Activated CD8-positive, alpha-beta memory T cell treated with anti-CD3 and anti-CD28 coated beads, Interleukin-2, amount 10 ng/mL, durations not matched to agents 7 days and 5 days (primary cell): ENCODE measurements around the gene KNL1. TPM values are rescaled to one million over a fixed set of nuclear protein-coding genes. Genes with fewer than 3 reads are reported as not detected.

Source experiments
- ATAC-seq: fragments of 150-1000 bp; cut with Tn5 transposase; one replicate; pipeline ENCODE4 v1.10.0; 2021; ENCODE audit warnings: moderate library complexity
- CTCF ChIA-PET: fragments of 350-600 bp; sonication (Branson Sonifier 250); formaldehyde crosslinking; loops from one replicate; lab custom pipeline; 2021; ENCODE audit warnings: antibody characterized with exemption; lab: Charles Lee
- DNase-seq: peaks from one replicate; pipeline ENCODE4 v3.0.0-alpha.2; 2020
- H3K27ac Mint-ChIP-seq: one replicate; pipeline ENCODE4 v1.8.0; 2021; ENCODE audit warnings: mild to moderate bottlenecking, mixed read lengths
- H3K27me3 Mint-ChIP-seq: one replicate; pipeline ENCODE4 v1.8.0; 2021; ENCODE audit warnings: mixed read lengths
- H3K36me3 Mint-ChIP-seq: one replicate; pipeline ENCODE4 v1.8.0; 2021; ENCODE audit warnings: mild to moderate bottlenecking, mixed read lengths
- H3K4me1 Mint-ChIP-seq: one replicate; pipeline ENCODE4 v1.8.0; 2021; ENCODE audit warnings: mixed read lengths
- H3K4me3 Mint-ChIP-seq: one replicate; pipeline ENCODE4 v1.8.0; 2021; ENCODE audit warnings: mild to moderate bottlenecking, moderate library complexity, mixed read lengths
- H3K9me3 Mint-ChIP-seq: one replicate; pipeline ENCODE4 v1.8.0; 2022; ENCODE audit warnings: low read depth, mixed read lengths
- total RNA-seq, 2 experiments: library from RNA; stranded (reverse); gene quantifications; one replicate each; pipeline ENCODE4 v1.2.3, GENCODE V29; 2021

KNL1 gene
- total RNA-seq, 2 experiments from 2014 or later, result 52.1 to 75.0 TPM

DNA sequence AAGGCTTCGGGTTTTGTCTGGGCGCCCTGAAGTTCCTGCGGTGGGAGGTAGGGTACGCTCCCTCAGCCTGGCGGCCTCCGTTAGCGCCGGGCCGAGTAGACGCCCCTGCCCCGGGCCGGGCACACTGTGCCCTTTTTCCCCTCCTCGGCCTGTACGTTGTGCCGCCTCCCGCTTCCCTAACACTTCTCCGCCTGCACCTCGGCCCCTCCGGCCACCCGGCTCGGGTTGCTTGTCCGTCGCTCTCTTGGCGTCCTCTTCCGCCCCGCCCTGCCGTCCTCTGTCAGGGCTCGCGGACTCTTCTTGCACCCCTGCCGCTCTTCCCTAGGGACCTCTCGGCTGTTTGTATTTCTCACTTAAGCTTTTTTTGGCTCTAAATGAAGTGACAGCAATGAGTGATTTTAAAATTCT, 384 bp downstream of the KNL1 start:
- no peaks in the 10 kb centered on the region for H3K27me3 Mint-ChIP-seq
- H3K9me3 Mint-ChIP-seq, result no peaks in the 10 kb centered on the region

DNA sequence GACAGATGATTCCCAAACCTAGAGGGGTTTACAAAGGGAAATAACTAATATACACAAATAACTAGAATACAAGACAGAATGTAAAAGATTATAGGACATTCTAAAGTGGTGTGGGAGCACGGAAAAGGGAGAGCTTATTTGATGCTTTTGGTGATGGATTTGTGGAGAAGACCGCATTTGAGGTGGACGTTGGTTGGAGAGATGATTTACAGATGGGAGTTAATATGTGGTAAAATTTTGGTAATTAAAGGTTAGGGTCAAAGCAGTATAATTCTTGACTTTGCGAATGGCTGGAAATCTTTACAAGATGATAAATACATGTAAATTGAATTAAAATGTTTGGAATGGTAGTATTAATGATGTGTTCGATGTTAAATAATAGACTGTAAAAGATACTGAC, 1.2 kb downstream of the KNL1 start:
- Mint-ChIP-seq H3K36me3 (peaks cover 15% of the 10 kb centered on the region), H3K4me1 (peaks cover 42% of the 10 kb centered on the region), H3K27ac (peak overlapping the region; percentile 99), H3K4me3 (peak overlapping the region; percentile 93), H3K27me3 (no peaks in the 10 kb centered on the region), H3K9me3 (no peaks in the 10 kb centered on the region)
- DNase-seq (no peak), ATAC-seq (no peak)
- CTCF ChIA-PET, result interaction anchor here (1.1 to 1.2 kb wide), 2 partner anchors 26 to 30 kb away, joined by 4 read pairs; partner anchors contain the start of genes CCDC32 and RPUSD2

More for the DNA sequence above, 384 bp downstream of the KNL1 start:
- Mint-ChIP-seq H3K36me3 (peaks cover 15% of the 10 kb centered on the region), H3K27ac (peak overlapping the region; percentile 99), H3K4me3 (peak overlapping the region; percentile 93), H3K4me1 (peaks cover 45% of the 10 kb centered on the region)
- DNase-seq, result no peak
- ATAC-seq, result peak; percentile 64
- CTCF ChIA-PET, result interaction anchor here (1.1 to 1.2 kb wide), 2 partner anchors 26 to 29 kb away, joined by 4 read pairs; partner anchors contain the start of genes CCDC32 and RPUSD2

DNA sequence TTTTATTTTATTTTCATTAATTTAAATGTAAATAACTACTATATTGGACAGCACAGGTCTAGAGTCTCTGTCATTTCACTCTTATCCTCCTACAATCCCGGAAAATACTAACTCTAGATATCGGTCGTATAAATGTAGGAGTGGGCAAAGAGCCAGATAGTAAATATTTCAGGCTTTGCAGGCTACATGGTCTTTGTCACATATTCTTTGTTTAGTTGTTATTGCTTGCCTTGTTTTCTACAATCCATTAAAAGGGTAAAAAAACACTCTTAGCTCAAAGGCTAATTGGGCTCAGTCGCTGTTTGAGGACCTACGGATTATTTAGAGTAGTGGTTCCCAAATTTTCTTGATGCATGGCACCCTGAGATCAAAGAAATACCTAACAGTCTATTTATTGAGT, 1.7 kb downstream of the KNL1 start:
- Mint-ChIP-seq H3K36me3 (peaks cover 17% of the 10 kb centered on the region), H3K27ac (peak overlapping the region; percentile 24), H3K4me3 (no peak overlapping the region), H3K27me3 (no peaks in the 10 kb centered on the region), H3K4me1 (peaks cover 41% of the 10 kb centered on the region), H3K9me3 (no peaks in the 10 kb centered on the region)
- CTCF ChIA-PET, result interaction anchor here (1.2 kb wide), 1 partner anchor 27 kb away, joined by 4 read pairs; the partner anchor contains the start of gene RPUSD2
- no peak for ATAC-seq
- no peak for DNase-seq

DNA sequence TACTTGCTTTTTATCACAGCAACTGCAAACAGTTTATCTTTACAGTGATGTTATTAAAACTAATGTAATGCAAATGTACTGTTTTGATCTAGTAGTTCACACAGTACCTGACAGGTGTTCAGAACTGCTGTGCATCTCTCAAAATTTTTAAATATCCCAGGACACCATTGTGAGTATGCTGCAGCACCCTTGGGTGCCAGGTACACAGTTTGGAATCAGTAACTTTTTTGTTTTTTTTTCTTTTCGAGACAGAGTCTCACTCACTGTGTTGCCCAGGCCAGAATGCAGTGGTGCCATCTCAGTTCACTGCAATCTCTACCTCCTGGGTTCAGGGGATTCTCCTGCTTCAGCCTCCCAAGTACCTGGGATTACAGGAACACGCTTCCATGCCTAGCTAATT, 3.0 kb downstream of the KNL1 start:
- CTCF ChIA-PET, result no interaction called here
- Mint-ChIP-seq H3K4me1 (peaks cover 41% of the 10 kb centered on the region), H3K27ac (no peak overlapping the region), H3K4me3 (no peak overlapping the region), H3K27me3 (no peaks in the 10 kb centered on the region), H3K9me3 (no peaks in the 10 kb centered on the region), H3K36me3 (peaks cover 17% of the 10 kb centered on the region)
- no peak for ATAC-seq
- DNase-seq, result no peak

DNA sequence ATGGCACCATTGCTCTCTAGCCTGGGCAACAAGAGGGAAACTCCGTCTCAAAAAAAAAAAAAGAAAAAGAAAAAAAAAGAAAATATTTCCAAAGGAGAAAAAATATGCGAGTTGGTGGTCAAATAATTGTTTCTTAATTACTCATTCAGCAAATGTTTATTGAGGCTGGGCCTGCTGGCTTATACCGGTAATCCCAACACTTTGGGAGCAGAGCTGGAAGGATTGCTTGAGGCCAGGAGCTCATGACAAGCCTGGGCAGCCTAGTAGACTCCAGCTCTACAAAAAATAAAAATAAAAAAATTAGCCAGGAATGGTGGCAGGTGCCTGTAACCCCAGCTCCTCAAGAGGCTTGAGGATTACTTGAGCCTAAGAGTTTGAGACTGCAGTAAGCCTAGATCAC, 4.1 kb downstream of the KNL1 start:
- Mint-ChIP-seq H3K9me3 (no peaks in the 10 kb centered on the region), H3K4me1 (peaks cover 34% of the 10 kb centered on the region), H3K36me3 (peaks cover 19% of the 10 kb centered on the region), H3K27me3 (no peaks in the 10 kb centered on the region), H3K27ac (no peak overlapping the region), H3K4me3 (no peak overlapping the region)
- DNase-seq (no peak), ATAC-seq (no peak)
- CTCF ChIA-PET, result interaction anchor here (0.7 to 2.3 kb wide), 2 partner anchors 8 to 833 kb away, joined by 3 to 14 read pairs; no protein-coding TSS in a partner anchor

DNA sequence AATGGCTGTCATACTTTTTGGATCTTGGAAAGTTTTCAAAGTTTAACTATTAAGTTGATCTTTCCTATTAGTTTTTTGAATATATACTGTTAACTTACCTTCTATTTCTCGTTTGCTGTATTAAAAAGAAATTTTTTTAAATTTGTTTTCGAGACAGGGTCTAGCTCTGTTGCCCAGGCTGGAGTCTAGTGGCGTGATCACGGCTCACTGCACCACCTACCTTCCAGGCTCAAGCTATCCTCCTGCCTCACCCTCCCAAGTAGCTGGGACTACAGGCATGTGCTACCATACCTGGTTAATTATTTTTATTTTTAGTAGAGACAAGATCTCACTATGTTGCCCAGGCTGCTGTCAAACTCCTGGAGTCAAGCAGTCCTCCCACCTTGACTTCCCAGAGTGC, 4.6 kb downstream of the KNL1 start:
- Mint-ChIP-seq H3K27me3 (no peaks in the 10 kb centered on the region), H3K27ac (no peak overlapping the region), H3K9me3 (no peaks in the 10 kb centered on the region), H3K4me1 (peaks cover 30% of the 10 kb centered on the region), H3K4me3 (no peak overlapping the region), H3K36me3 (peaks cover 18% of the 10 kb centered on the region)
- no peak for DNase-seq
- no peak for ATAC-seq
- CTCF ChIA-PET, result interaction anchor here (0.7 to 2.3 kb wide), 2 partner anchors 9 to 18 kb away, joined by 3 to 14 read pairs; no protein-coding TSS in a partner anchor

DNA sequence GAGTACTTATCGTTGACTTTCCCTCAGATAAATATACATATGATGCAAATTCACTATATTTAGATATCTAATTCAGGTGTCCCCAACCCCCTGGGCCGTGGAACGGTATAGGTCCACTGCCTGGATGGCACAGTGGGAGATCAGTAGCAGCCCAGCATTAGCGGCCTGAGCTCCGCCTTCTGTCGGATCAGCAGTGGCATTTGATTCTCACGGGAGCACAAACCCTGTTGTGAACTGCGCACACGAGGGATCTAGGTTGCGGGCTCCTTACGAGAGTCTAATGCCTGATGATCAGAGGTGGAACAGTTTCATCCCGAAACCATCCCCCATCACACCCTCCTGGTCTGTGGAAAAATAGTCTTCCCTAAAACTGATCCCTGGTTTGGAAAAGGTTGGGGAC, 6.9 kb downstream of the KNL1 start:
- DNase-seq (no peak), ATAC-seq (no peak)
- Mint-ChIP-seq H3K27me3 (no peaks in the 10 kb centered on the region), H3K4me3 (no peak overlapping the region), H3K9me3 (no peaks in the 10 kb centered on the region), H3K4me1 (peaks cover 16% of the 10 kb centered on the region), H3K36me3 (peaks cover 17% of the 10 kb centered on the region), H3K27ac (no peak overlapping the region)
- CTCF ChIA-PET, result interaction anchor here (0.6 to 1.7 kb wide), 2 partner anchors 9 to 11 kb away, joined by 3 to 5 read pairs; no protein-coding TSS in a partner anchor

DNA sequence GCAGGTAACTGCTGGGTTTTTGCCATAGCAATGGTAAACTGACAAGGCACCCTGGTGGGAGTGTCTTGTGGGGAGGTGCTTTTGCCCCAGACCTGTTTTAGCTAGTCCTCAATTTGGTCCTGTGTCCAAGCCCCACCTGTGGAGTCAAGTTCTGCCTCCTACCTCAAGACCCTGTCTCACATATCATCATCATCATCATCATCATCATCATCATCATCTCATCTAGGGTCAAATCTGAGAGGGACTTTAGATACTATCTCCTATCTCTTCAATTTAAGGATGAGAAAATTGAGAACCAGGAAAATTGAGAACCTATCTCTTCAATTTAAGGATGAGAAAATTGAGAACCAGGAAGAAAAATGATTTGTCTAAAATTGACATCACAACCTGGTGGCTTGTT, 9.9 kb downstream of the KNL1 start:
- CTCF ChIA-PET, result interaction anchor here (1.1 to 1.2 kb wide), 2 partner anchors 36 to 290 kb away, joined by 3 read pairs; partner anchors contain the start of gene VPS18
- H3K27ac Mint-ChIP-seq, result no peak overlapping the region
- H3K4me3 Mint-ChIP-seq, result no peak overlapping the region
- ATAC-seq (no peak), DNase-seq (no peak)
- H3K4me1 Mint-ChIP-seq, result peaks cover 6% of the 10 kb centered on the region
- no peaks in the 10 kb centered on the region for H3K27me3 Mint-ChIP-seq
- peaks cover 27% of the 10 kb centered on the region for H3K36me3 Mint-ChIP-seq
- no peaks in the 10 kb centered on the region for H3K9me3 Mint-ChIP-seq

DNA sequence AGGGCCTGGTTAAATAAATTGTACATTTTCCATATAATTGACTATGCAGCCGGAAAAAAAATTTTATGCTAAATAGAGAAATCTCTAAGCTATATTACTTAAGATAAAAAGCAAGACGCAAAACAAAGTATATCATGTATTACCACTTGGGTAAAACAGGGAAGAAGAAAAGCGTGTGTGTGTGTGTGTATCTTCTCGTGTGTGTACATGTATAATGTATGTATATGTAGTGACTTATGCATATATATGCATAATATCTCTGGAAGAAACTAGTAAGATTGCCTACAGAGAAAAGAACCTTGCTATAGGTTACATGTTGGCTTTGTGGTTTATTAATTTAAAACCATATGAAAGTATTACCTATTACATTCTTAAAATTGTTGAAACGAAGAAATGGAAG, 19.0 kb downstream of the KNL1 start:
- no peak for ATAC-seq

DNA sequence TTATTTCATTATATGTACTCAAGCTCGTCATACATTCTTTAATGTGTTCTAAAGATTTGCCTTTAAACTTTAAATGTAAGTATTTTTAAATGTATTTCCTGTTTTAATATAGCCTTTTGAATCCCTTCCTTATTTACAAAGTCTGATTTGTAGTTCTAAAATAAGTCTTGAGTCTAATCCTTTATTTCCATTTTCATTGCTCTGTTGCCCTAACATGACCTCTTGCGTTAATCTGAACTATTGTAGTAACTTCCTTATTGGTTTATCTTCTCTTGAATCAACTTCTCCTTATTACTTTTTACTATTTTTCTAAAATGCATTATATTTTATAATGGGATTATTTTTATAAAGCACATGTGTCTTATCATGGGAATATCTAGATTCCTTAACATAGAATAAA, 24.0 kb downstream of the KNL1 start:
- ATAC-seq (no peak), DNase-seq (no peak)
- Mint-ChIP-seq H3K9me3 (no peaks in the 10 kb centered on the region), H3K4me1 (no peaks in the 10 kb centered on the region), H3K27me3 (no peaks in the 10 kb centered on the region), H3K27ac (no peak overlapping the region), H3K4me3 (no peak overlapping the region), H3K36me3 (peaks cover 57% of the 10 kb centered on the region)
- CTCF ChIA-PET, result no interaction called here

More for the DNA sequence above, 19.0 kb downstream of the KNL1 start:
- Mint-ChIP-seq H3K4me1 (no peaks in the 10 kb centered on the region), H3K36me3 (peaks cover 31% of the 10 kb centered on the region), H3K4me3 (no peak overlapping the region), H3K27ac (no peak overlapping the region), H3K9me3 (no peaks in the 10 kb centered on the region), H3K27me3 (no peaks in the 10 kb centered on the region)
- CTCF ChIA-PET, result no interaction called here
- DNase-seq, result no peak

DNA sequence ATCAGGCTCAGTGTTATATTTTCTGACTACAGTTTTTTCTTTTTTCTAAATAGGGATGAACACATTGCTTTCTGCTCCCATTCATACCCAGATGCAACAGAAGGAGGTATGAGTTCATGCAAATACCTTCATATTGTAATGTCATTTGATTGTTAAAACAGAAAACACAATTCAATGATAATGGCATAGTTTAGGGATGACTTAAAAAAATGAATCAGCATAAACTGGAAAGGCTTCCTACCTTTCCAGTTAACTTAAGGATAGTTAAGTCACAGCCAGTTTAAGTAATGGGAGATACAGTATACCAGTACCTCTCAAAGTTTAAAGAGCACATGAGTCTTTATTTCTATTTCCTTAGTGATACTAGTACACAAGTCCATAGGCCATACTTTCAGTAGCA, 24.9 kb downstream of the KNL1 start:
- Mint-ChIP-seq H3K9me3 (no peaks in the 10 kb centered on the region), H3K27ac (no peak overlapping the region), H3K27me3 (no peaks in the 10 kb centered on the region), H3K4me1 (no peaks in the 10 kb centered on the region), H3K4me3 (no peak overlapping the region), H3K36me3 (peaks cover 61% of the 10 kb centered on the region)
- no peak for ATAC-seq
- CTCF ChIA-PET, result no interaction called here
- no peak for DNase-seq

DNA sequence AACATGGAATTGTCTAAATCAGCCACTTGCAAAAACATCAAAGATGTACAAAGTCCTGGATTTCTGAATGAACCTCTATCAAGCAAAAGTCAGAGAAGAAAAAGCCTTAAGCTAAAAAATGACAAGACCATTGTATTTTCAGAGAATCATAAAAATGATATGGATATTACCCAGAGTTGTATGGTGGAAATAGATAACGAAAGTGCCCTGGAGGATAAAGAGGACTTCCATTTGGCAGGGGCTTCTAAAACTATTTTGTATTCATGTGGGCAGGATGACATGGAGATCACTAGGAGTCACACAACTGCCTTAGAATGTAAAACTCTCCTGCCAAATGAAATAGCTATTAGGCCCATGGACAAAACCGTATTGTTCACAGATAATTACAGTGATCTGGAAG, 29.3 kb downstream of the KNL1 start:
- peaks cover 52% of the 10 kb centered on the region for H3K36me3 Mint-ChIP-seq
- DNase-seq, result no peak

DNA sequence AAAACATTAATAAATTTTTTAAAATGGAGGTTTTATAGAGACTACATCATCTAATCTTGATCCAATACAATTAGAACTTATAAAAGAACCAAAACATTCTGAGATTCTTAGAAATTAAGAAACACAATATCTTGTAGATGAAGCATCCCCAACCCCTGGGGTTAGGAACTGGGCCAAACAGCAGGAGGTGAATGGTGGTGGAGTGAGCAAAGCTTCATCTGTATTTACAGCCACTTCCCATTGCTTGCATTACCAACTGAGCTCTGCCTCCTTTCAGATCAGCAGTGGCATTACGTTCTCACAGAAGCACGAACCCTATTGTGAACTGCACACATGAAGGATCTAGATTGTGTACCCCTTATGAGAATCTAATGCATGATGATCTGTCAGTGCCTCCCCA, 36.3 kb downstream of the KNL1 start:
- Mint-ChIP-seq H3K4me1 (no peaks in the 10 kb centered on the region), H3K27ac (no peak overlapping the region), H3K4me3 (no peak overlapping the region), H3K36me3 (peaks cover 37% of the 10 kb centered on the region), H3K27me3 (no peaks in the 10 kb centered on the region), H3K9me3 (no peaks in the 10 kb centered on the region)
- CTCF ChIA-PET, result interaction anchor here (1.1 kb wide), 1 partner anchor 41 kb away, joined by 3 read pairs; no protein-coding TSS in a partner anchor
- ATAC-seq (no peak), DNase-seq (no peak)

More for the DNA sequence above, 29.3 kb downstream of the KNL1 start:
- Mint-ChIP-seq H3K27me3 (no peaks in the 10 kb centered on the region), H3K9me3 (no peaks in the 10 kb centered on the region), H3K4me3 (no peak overlapping the region), H3K27ac (no peak overlapping the region), H3K4me1 (no peaks in the 10 kb centered on the region)
- no peak for ATAC-seq
- CTCF ChIA-PET, result interaction anchor here (1.5 kb wide), 1 partner anchor 14 kb away, joined by 4 read pairs; no protein-coding TSS in a partner anchor

DNA sequence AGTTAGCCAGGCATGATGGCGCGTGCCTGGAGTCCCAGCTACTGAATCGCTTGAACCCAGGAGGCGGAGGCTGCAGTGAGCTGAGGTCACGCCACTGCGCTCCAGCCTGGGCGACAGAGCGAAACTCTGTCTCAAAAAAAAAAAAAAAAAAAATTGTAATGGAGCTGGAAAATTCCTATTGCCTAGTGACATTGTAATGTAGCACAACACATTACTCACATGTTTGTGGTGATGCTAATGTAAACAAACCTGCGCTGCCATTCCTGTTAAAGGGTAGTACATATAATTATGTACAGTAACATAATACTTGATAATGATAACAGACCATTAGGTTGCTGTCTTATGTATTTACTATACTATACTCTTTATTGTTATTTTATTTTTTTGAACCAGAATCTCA, 39.1 kb downstream of the KNL1 start:
- Mint-ChIP-seq H3K9me3 (no peaks in the 10 kb centered on the region), H3K4me1 (no peaks in the 10 kb centered on the region), H3K27me3 (no peaks in the 10 kb centered on the region), H3K36me3 (peaks cover 40% of the 10 kb centered on the region), H3K27ac (no peak overlapping the region), H3K4me3 (no peak overlapping the region)
- CTCF ChIA-PET, result no interaction called here
- DNase-seq, result no peak
- no peak for ATAC-seq
